22Rv1 (cell line): Measurements from ENCODE around the gene ARMC8.

ENCODE experiments used
- H3K27ac ChIP-seq: fragments of 450-650 bp; 2 replicates; pipeline ENCODE4 v1.5.1; 2017
- CTCF ChIP-seq: fragments of 450-650 bp; IDR thresholded peaks from 2 replicates; pipeline ENCODE4 v1.5.1; 2017; ENCODE audit warnings: mild to moderate bottlenecking
- ZFX ChIP-seq: fragments of 450-650 bp; IDR thresholded peaks from 2 replicates; pipeline ENCODE4 v1.6.1; 2017; ENCODE audit warnings: antibody characterized with exemption, borderline replicate concordance

ARMC8 gene

GRCh38 chr3:138334608-138335007 lies 147.5 kb downstream of the ARMC8 start:
- no peak for TF ChIP-seq CTCF
- TF ChIP-seq ZFX: no peak

GRCh38 chr3:138336454-138336999 lies 149.4 kb downstream of the ARMC8 start:
- no peak overlapping the region for H3K27ac ChIP-seq
- TF ChIP-seq CTCF (no peak), ZFX (no peak)

More at GRCh38 chr3:138334608-138335007, 147.5 kb downstream of the ARMC8 start:
- no peak overlapping the region for H3K27ac ChIP-seq

DNA sequence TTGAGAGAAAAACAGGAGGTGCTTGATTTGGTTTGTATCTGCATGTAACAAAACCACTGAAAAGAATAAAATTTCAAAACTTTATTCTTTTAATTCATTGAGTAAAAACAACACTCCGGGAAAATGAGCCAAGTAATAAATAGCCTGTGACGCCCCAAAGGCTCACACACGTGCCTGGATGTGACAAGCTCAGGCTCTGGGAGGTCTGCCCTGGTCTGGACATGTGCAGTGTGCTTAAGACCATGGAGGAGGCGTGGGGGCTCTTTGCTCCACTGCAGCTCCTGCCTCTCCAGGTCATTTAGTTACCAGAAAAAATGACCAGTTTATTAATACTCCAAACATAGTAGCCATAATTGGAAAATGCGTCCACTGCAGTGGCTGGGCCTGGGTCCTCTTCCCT lies 151.1 kb downstream of the ARMC8 start:
- no peak overlapping the region for H3K27ac ChIP-seq
- TF ChIP-seq ZFX: no peak
- TF ChIP-seq CTCF: no peak

GRCh38 chr3:138338811-138339210 lies 151.7 kb downstream of the ARMC8 start:
- H3K27ac ChIP-seq: no peak overlapping the region
- TF ChIP-seq ZFX (no peak), CTCF (no peak)

DNA sequence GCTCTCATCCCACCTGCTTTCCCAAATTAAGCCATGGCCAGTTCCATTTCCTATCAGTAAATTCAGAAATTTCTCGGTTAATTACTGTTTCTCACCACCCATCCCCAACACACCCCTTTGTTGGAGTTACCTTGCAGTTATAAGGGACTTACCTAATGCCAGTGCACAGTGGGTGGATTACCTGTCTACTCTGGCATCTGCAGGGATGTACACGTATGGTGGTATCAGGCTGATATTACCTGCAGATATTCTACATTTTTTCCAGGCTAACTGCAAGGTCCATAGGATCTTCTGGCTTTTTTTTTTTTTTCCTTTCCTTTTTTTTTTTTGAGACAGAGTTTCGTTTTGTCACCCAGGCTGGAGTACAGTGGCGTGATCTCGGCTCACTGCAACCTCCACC lies 153.4 kb downstream of the ARMC8 start:
- H3K27ac ChIP-seq: no peak overlapping the region
- TF ChIP-seq CTCF: no peak
- TF ChIP-seq ZFX: no peak

DNA sequence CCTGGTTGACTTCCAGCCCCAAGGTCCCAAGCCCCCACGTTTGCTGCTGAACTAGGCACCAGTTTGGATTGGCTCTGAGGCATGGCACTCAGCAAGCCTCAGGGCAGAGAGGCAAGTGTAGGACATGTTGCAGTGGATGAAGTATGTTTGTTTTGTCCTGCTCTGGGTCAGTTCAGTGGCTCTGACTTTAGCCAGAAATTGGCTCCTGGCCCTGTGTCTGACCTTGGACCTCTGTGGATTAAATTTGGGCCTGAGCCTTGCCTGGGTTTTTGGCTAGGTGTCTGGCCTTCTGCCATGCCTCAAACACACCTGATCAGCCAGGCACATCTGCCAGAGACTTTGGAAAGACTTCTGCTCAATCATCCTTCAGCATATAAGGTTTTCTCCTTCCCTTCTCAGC lies 157.7 kb downstream of the ARMC8 start:
- H3K27ac ChIP-seq: no peak overlapping the region
- TF ChIP-seq ZFX (no peak), CTCF (no peak)
